NOMO-1 treated with dmso at 0.1 percent for 144 hours (cell line): Measurements from ENCODE around the gene RNF220.
A peak's percentile ranks its signal among the peaks of the same experiment; 100 is the strongest.

ENCODE experiments used
- DNase-seq: peaks from one replicate; lab custom pipeline; 2025; ENCODE audit not compliant: unreplicated experiment; lab: John Stamatoyannopoulos, UW

The RNF220 gene

GRCh38 chr1:44431861-44432260 is 26.8 kb downstream of the RNF220 start:
- no peak for DNase-seq

DNA sequence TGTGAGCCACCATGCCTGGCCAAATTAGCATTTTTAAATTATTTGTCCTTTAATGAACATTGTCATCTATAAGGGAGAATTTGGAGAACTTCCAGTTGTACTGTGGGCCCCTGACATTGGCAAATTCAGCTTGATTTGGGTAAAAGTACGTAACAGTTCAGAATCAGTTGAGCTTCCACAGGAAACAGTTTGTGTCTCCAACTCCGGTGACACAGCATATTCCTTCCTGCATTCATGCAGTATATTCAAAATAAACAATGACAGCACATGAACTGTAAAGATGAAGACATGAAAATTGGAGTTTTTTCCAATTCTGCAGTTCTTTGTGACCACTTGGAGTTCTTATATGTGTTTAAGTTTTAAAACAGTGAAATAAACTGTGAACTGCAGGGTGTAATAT is 28.2 kb downstream of the RNF220 start:
- DNase-seq, result no peak

GRCh38 chr1:44436401-44437106 is 31.5 kb downstream of the RNF220 start:
- no peak for DNase-seq

DNA sequence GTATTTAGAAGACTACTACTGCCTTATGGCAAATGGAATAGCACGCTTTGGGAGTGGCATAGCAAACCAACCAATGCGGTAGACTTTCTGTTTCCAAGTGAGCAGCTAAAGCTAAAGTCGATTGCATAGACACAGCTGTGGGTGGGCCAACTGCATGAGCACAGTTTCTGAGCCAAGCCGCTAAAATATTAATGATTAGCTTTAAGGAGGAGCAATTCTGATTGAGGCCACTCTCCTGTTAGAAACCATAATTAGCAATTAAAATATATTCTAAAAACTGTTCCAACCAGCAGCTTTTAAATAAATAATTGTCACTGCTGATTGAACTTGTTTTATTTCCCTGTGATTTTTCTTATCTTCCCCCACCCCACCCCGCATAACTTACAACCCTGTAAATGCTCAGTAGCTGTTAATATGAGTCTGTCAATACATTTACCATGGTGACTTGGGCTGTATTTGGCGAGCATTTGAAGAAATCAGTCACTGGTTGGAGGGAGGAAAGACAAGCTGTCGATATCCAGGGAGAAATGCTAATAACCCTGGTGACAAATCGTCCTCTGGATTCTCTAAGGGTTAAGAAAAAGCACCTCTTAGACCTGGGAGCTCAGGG is 32.2 kb downstream of the RNF220 start:
- no peak for DNase-seq

DNA sequence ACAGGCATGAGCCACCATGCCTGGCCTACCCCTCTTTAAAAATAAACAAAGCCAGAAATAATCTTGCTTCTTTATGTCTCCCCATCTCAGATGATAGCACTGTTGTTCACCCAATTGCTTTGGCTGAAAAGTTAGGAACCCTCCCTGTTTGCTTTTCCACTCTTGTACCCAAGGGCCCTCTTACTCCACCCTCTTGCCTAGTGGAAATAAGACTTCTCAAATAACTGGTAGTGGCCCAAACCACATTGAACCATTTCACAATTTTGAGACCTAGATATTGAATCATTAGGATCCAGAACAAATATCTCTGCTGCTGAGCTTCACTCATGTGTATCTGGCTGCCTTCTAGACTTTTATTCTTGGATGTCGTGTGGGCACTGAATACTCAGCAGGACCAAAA is 37.7 kb downstream of the RNF220 start:
- no peak for DNase-seq

- no peak for DNase-seq
Measured at GRCh38 chr1:44447051-44447810, 42.2 kb downstream of the RNF220 start.

DNA sequence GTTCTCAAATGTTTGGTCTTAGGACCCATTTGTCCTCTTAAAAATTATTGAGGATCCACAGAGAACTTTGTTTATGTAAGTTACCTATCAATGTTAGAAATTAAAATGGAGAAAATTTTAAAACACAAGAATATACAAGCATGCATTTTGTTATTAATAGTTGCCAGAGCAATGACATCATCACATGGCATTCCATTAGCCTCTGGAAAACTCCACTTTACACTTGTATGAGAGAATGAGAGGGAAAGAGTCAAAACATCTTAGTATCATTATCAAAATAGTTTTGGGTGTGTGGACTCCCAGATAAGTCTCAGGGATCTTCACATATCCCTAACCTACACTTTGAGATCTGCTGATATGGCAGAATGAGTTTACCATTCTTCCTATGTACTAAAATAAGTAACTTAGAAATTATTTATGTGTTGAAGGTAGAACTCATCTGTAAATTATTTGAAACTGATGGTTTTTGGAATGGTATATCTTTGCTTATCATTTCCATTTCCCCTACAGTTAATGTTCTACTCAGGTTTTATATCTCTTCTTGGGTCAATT is 48.8 kb downstream of the RNF220 start:
- no peak for DNase-seq

- no peak for DNase-seq
Measured at GRCh38 chr1:44454704-44455103, 49.6 kb downstream of the RNF220 start.

DNA sequence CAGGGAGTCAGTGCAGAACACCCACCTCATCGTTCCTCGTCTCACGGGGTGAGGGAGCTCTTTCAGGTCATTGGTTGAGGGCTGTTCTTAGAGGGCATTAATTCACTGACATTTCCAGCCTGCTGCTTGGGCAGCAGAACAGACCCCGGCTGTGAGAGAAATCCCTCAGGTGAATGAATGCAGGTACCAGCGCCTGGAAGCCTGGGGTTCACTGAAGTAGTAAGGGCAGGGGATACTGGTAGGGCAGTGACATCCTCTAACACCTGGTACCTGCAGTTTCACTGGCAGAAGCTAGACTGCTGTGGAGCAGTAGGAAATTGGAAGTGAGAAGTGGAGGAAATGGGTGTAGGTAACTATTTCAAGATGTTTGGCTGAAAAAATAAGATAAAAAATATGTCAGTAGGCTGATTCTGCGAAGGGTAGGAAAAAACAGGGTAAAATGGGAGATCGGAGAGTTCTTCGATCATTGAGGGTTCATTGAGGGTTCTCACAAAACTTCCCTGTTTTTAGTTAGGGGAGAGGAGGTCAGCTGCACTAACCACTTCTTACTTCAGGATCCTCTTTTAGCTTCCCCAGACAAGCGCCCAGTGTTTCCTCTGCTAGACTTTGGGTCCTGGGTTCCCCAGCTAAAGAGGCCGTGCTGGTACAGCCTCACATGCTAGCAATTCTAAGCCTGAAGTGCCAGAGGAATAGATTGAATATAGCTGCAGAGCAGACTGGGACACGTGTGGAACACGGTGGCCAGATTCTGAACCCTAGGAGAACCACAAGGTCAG is 55.2 kb downstream of the RNF220 start:
- peak; percentile 16 for DNase-seq

- no peak for DNase-seq
Measured at GRCh38 chr1:44464361-44464760, 59.3 kb downstream of the RNF220 start.

DNA sequence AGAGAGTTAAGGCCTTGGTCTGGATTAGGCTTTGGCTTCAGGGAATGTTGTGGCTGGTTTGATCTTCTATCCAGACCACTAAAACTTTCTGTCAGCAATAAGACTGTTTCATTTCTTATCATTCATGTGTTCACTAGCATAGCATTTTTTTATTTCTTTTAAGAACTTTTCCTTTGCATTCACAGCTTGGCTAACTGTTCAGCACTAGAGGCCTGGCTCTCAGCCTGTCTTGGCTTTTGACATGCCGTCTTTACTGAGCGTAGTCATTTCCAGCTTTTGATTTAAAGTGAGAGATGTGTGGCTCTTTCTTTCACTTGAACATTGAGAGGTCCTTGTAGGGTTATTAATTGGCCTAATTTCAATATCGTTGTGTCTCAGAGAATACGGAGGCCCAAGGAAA is 62.5 kb downstream of the RNF220 start:
- DNase-seq, result no peak

DNA sequence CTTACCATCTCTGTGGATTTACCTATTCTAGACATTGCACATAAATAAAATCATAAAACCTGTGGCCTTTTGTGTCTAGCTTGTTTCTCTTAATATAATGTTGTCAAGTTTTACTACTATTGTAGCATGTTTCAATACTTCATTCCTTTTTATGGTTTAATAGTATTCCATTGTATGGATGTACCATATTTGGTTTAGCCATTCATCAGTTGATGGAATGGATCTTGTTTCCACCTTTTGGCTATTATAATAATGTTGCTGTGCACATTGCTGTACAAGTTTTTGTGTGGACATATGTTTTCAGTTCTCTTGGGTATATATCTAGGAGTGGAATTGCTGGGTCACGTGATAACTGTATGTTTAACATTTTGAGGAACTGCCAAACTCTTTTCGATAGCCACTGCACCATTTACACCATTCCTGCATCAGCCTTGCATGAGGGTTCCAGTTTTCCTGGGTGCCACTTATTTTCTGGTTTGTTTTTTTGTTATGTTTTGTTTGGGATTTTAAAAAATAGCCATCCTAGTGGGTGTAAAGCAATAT is 66.9 kb downstream of the RNF220 start:
- no peak for DNase-seq

GRCh38 chr1:44472620-44473525 is 67.8 kb downstream of the RNF220 start:
- no peak for DNase-seq

- no peak for DNase-seq
Measured at GRCh38 chr1:44476891-44477290, 71.8 kb downstream of the RNF220 start.

- no peak for DNase-seq
Measured at GRCh38 chr1:44481701-44482100, 76.6 kb downstream of the RNF220 start.

GRCh38 chr1:44483089-44483874 is 78.2 kb downstream of the RNF220 start:
- DNase-seq, result no peak

DNA sequence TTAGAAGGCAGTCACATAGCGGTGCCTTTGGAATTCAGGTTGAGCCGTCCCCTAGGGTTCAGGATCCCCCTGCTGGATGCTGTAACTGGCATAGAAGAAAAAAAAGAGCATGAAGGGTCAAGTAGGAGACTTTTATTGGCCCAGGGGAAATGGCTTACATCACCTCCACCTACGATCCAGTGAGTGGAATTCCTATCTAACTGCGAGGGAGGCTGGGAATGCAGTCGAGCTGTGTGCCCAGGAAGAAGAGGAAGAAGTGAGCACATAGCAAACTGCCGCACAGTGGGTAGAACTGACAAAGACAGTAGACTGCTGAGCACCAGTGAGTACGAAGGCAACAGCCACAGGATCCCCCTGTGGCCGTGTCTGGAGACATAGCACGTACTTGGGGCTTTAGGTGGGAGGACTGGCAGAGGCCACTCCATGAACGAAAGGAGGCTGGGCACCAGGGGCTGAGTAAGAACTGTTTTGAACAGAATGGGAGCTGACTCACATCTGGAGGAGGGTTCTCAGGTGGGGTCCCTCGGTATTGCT is 79.2 kb downstream of the RNF220 start:
- no peak for DNase-seq

- peak; percentile 93 for DNase-seq
Measured at GRCh38 chr1:44485229-44485933, 80.3 kb downstream of the RNF220 start.
